UCSD-AML1 (cell line): Measurements from ENCODE around the gene AKAP6.

ENCODE experiments used
- DNase-seq: peaks from one replicate; lab custom pipeline; 2025; ENCODE audit not compliant: unreplicated experiment; lab: John Stamatoyannopoulos, UW

AKAP6 gene

GRCh38 chr14:32607399-32607798 lies 278.3 kb downstream of the AKAP6 start:
- no peak for DNase-seq

GRCh38 chr14:32608857-32609256 lies 279.8 kb downstream of the AKAP6 start:
- no peak for DNase-seq

- no peak for DNase-seq
Observed at GRCh38 chr14:32609388-32609787, 280.3 kb downstream of the AKAP6 start.

- no peak for DNase-seq
Observed at GRCh38 chr14:32611752-32612151, 282.7 kb downstream of the AKAP6 start.

- DNase-seq, result no peak
Observed at GRCh38 chr14:32618991-32619390, 289.9 kb downstream of the AKAP6 start.

- DNase-seq, result no peak
Observed at GRCh38 chr14:32620303-32620702, 291.2 kb downstream of the AKAP6 start.

- DNase-seq, result no peak
Observed at GRCh38 chr14:32620724-32621123, 291.6 kb downstream of the AKAP6 start.

GRCh38 chr14:32621585-32621984 lies 292.5 kb downstream of the AKAP6 start:
- DNase-seq, result no peak

GRCh38 chr14:32622742-32623141 lies 293.6 kb downstream of the AKAP6 start:
- DNase-seq, result no peak

- DNase-seq, result no peak
Observed at GRCh38 chr14:32623300-32624093, 294.4 kb downstream of the AKAP6 start.

- no peak for DNase-seq
Observed at GRCh38 chr14:32625211-32625610, 296.1 kb downstream of the AKAP6 start.

- no peak for DNase-seq
Observed at GRCh38 chr14:32627545-32628298, 298.6 kb downstream of the AKAP6 start.

GRCh38 chr14:32629236-32629635 lies 300.1 kb downstream of the AKAP6 start:
- DNase-seq, result no peak

- no peak for DNase-seq
Observed at GRCh38 chr14:32630701-32631100, 301.6 kb downstream of the AKAP6 start.

- DNase-seq, result no peak
Observed at GRCh38 chr14:32633224-32633859, 304.2 kb downstream of the AKAP6 start.

- DNase-seq, result no peak
Observed at GRCh38 chr14:32633930-32634329, 304.8 kb downstream of the AKAP6 start.

- DNase-seq, result no peak
Observed at GRCh38 chr14:32635061-32635719, 306.1 kb downstream of the AKAP6 start.

GRCh38 chr14:32637582-32637981 lies 308.5 kb downstream of the AKAP6 start:
- no peak for DNase-seq

GRCh38 chr14:32639208-32639607 lies 310.1 kb downstream of the AKAP6 start:
- no peak for DNase-seq

GRCh38 chr14:32645551-32645950 lies 316.5 kb downstream of the AKAP6 start:
- no peak for DNase-seq

GRCh38 chr14:32648434-32648833 lies 319.3 kb downstream of the AKAP6 start:
- no peak for DNase-seq
